NCI-H345 treated with DMSO at 0.1 percent for 48 hours (cell line): ENCODE measurements around the gene GALNT18.

Experiments used
- DNase-seq: peaks from one replicate; lab custom pipeline; 2025; ENCODE audit not compliant: unreplicated experiment; lab: John Stamatoyannopoulos, UW

GALNT18 gene

DNA sequence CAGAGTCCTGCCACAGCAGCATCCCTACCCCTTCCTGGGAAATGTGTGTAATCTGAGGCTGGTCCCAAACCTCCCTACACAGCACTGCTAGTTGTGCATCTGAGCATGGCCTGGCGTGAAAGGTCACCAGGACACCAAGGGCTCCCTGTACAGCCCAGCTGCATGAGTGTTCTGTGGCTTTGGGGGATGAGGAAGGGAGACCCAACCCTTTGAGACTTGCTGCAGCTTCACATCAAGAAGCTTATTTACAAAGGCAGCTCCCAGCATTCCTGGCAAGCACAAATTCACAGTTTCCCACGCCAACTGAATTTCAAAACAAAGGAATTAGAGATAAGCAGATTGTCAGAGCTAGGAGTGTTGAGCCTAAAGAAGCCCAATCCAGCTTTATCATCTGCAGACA, 301.0 kb downstream of the GALNT18 start:
- DNase-seq, result no peak

DNA sequence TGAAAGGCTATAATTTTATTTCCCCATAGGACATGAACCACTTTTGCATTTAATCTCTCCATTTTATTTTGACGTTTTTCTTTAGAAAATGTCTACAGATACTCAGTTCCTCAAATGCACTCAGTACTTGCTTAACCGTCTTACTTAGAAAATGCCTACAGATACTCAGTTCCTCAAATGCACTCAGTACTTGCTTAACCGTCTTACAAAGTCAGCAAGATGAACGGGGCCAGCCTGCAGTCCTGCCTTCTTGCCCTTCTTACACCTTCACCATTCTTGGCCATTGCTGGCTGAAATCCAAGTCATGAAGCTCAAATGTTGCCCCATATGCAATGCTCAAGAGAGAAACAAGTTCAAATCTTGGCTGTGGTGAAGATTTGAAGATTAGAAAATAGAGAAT, 302.8 kb downstream of the GALNT18 start:
- DNase-seq, result no peak

DNA sequence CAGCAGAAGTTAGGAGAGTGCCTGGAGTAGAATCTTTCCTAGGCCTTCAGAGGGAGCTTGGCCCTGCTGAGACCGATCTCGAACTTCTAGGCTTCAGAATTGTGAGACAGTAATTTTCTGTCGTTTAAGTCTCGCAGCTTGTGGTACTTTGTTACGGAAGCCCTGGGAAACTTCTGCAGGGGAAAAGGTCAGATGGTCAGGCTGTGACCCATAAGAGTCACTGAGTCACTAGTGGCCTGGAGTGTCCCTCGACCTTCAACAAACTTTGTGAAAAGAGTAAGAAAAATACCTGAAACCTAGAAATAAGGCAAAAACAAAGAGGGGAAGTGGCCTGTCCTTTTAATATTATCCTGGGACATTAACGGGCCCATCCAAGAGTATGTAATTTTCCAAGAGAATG, 303.3 kb downstream of the GALNT18 start:
- DNase-seq, result no peak

DNA sequence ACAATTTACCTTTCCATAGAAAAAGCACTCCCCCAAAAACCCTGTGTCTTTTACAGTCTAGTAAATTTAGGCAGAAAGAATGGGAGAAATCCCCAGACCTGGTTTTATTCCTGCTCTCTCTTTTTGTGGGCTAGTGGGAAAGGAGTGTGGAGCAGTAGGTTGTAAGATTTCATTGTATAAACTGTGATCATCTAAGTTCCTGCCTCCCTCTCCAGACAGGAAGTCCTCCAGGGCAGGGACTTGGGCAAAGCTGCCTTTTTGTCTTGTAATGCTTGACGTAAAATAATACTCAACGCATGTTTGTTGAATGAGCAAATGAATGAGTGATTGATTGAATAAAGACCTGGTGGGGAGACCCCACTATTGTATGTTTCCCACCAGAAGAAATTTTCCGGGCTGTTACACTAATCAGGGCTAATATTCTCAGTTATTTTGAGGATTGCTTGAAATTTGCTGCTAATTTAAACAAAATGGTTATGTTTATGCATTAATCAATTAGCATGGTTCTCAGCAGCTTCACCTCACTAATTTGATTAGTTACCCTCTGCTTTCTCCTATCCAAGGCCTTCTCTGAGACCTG, 305.1 kb downstream of the GALNT18 start:
- DNase-seq, result no peak

- DNase-seq, result no peak
Measured at GRCh38 chr11:11313902-11314692, 307.7 kb downstream of the GALNT18 start.

- DNase-seq, result no peak
Measured at GRCh38 chr11:11313426-11313825, 308.4 kb downstream of the GALNT18 start.

DNA sequence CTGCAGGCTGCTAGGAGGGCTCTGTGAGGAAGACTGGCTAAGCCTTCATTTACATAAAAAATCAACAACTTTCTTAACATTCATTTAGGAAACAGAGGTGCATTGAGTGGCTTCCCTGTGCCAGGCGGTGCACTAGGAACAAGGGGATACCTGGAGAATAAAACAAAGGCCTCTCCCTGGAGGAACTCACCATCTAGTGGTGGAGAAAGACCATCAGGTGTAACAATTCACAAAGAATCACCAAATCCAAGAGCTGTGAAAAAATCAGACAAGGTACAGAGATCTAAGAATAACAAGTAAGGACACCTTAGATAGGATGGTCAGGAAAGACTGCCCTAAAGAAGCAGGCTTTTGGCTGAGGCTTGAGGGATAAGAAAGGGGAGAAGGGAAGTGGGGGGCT, 309.1 kb downstream of the GALNT18 start:
- no peak for DNase-seq

DNA sequence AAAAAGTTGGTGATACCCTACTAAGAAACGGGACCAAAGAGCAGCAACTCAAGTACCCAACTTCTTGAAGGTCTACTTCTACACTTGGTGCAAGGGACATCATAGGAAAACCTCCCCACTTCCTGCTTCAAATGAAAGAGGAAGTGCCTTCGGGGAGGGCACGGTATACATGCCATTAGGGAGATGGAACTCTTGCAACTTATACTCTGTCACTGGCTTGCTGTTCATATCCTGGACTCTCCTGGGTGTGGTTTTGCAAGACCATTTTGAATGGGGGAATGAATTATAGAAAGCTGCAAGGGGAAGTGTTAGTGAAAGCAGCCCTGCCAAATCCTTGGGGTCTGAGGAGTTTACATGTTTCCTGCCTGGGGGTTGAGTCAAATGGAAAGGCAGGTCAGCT, 310.6 kb downstream of the GALNT18 start:
- no peak for DNase-seq

- DNase-seq, result no peak
Measured at GRCh38 chr11:11309906-11310305, 311.9 kb downstream of the GALNT18 start.

- DNase-seq, result no peak
Measured at GRCh38 chr11:11308249-11308648, 313.6 kb downstream of the GALNT18 start.

GRCh38 chr11:11306855-11307254, 314.9 kb downstream of the GALNT18 start:
- no peak for DNase-seq

DNA sequence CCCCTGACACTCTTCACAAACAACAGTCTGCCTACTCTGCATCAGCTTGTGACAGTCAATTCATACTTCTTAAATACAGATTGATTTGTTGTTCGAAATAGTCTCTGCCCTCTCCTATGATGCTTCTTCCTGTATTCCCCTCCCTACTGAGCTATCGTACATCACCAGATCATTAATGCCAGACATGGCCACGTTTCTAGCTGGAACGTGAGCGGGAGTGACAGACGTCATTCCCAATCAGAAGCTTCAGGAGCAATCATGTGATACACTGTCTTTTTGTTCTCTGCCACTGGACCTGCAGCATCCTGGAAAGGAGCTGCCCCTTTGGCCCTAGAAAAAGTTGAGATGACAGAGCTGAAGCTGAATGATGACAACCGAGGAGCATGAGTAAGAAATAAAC, 317.3 kb downstream of the GALNT18 start:
- DNase-seq, result no peak

GRCh38 chr11:11302565-11302964, 319.2 kb downstream of the GALNT18 start:
- DNase-seq, result no peak

- no peak for DNase-seq
Measured at GRCh38 chr11:11301212-11301611, 320.6 kb downstream of the GALNT18 start.

GRCh38 chr11:11297578-11297977, 324.2 kb downstream of the GALNT18 start:
- peak; percentile 13 for DNase-seq

GRCh38 chr11:11296434-11296833, 325.4 kb downstream of the GALNT18 start:
- DNase-seq, result peak; percentile 77

DNA sequence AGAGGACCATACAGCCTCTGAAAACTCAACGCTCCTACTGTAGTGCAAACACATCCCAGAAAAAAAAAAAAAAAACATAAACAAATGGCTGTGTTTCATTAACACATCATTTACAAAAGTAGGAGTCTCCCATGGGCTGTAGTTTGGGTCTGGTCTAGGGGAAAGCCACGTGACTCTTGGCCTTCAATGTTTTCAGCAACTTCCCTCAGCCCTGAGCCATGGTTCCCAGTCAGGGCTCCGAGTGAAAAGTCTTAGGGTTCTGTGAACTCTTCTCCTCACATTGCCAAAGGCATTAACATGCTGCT, 327.3 kb downstream of the GALNT18 start:
- no peak for DNase-seq

DNA sequence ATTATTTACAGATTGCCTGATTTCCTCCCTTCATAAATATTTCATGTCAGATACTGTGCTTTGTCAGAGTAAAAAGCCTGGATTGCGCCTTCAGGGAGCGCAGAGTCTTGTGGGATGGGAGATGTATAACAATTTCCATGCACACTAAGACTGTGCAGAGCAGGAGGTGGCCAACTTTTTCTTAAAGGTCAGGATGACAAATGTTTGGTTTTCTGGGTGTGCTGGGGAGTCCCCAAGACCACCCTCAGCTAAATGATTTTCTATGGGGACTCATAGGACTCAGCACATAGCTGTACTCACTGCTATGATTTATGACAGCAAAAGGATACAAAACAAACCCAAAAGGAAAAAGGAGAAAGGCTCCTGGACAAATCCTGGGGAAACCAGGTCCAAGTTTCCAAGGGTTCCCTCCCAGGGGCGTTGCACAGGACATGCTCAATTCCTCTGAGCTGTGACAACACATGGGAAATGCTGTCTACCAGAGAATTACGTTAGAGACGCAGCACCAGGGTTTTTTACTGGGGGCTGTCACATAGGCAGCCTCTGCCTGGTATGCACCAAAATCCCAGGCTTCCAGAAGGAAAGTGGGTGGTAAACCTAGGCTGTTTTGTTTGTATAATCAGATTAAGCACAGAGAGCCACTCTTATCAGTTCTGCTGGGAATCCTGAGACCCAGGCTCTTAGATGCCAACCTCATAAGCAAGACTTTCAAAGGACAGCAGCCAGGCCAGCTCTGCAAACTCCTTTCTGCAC, 327.8 kb downstream of the GALNT18 start:
- no peak for DNase-seq

GRCh38 chr11:11292839-11293238, 329.0 kb downstream of the GALNT18 start:
- DNase-seq, result no peak

- DNase-seq, result peak; percentile 9
Measured at GRCh38 chr11:11291041-11292015, 330.5 kb downstream of the GALNT18 start.

- DNase-seq, result no peak
Measured at GRCh38 chr11:11290354-11290753, 331.5 kb downstream of the GALNT18 start.
